HFFc6 (cell line): ENCODE data around the gene ATP6V1E1. TPM values are rescaled to one million over a fixed set of nuclear protein-coding genes. Genes with fewer than 3 reads are reported as not detected.
"Not testable (repeated sequence)": the region's sequence is repeated elsewhere in the genome, so short reads cannot be mapped to it uniquely, and the experiment has no call there.

Source experiments
- DNase-seq: peaks from one replicate; pipeline ENCODE4 v3.0.0-alpha.2; 2018
- H3K27ac Mint-ChIP-seq: 2 replicates; pipeline ENCODE4 v1.8.0; 2020; ENCODE audit warnings: mild to moderate bottlenecking, mixed read lengths
- H3K27me3 Mint-ChIP-seq: 2 replicates; pipeline ENCODE4 v1.8.0; 2021; ENCODE audit warnings: mild to moderate bottlenecking, moderate library complexity, mixed read lengths; ENCODE audit not compliant: insufficient read depth
- H3K36me3 Mint-ChIP-seq: 2 replicates; pipeline ENCODE4 v1.8.0; 2021; ENCODE audit warnings: low read depth, mixed read lengths
- H3K4me1 Mint-ChIP-seq: 2 replicates; pipeline ENCODE4 v1.8.0; 2020; ENCODE audit warnings: low read depth, mixed read lengths
- H3K4me3 Mint-ChIP-seq: 2 replicates; pipeline ENCODE4 v1.8.0; 2020; ENCODE audit warnings: mild to moderate bottlenecking, moderate library complexity, mixed read lengths
- H3K9me3 Mint-ChIP-seq: 2 replicates; pipeline ENCODE4 v1.8.0; 2020; ENCODE audit warnings: mild to moderate bottlenecking, mixed read lengths
- CTCF ChIP-seq: fragments of 200-600 bp; sonication (generic); IDR thresholded peaks from 2 replicates; pipeline ENCODE4 v1.5.0; 2021; ENCODE audit warnings: antibody characterized with exemption, mild to moderate bottlenecking
- long read RNA-seq: library from polyadenylated mRNA; unstranded; transcript quantifications from one replicate; pipeline ENCODE4 v2.0.0, GENCODE V29; 2019
- total RNA-seq, 6 experiments: library from RNA; stranded (reverse); fragmentation: NEBNext Ultra II Directional; extraction: Animal tissue kit (Norgen Biotek cat#: 25700); gene quantifications; 2 replicates in 1 of 6; 3 replicates in 5 of 6; pipeline ENCODE4 v1.2.3, GENCODE V29; 2021

ATP6V1E1 gene
- 100 to 1,000 TPM; 156 to 194 (median 168) TPM for total RNA-seq
- long read RNA-seq, transcript ATP6V1E1-201 (9 exons, 1,402 nt), result major isoform, 144 of 165 reads
- long read RNA-seq, partial matches to known transcripts, result 10 of 165 reads
- long read RNA-seq, other reads (novel, unspliced or antisense), result 4 of 165 reads

GRCh38 chr22:17628406-17629172 is at the start of gene ATP6V1E1:
Gene ATP6V1E1 (minus strand): TSS chr22:17628749. CDS start chr22:17628635, 114 bp downstream.
- no peaks in the 10 kb centered on the region for H3K9me3 Mint-ChIP-seq
- peaks cover 2% of the 10 kb centered on the region; the same call in 1 of the 2 replicates for H3K27me3 Mint-ChIP-seq
- H3K36me3 Mint-ChIP-seq, result peaks cover 5% of the 10 kb centered on the region; the same call in 1 of the 2 replicates
- peaks cover 23% of the 10 kb centered on the region for H3K4me1 Mint-ChIP-seq
- peak within 1 kb of the TSS; percentile 99 for H3K4me3 Mint-ChIP-seq
- peak within 1 kb of the TSS; percentile 96 for H3K27ac Mint-ChIP-seq
- no peak for TF ChIP-seq CTCF
- peak; percentile 96 for DNase-seq

DNA sequence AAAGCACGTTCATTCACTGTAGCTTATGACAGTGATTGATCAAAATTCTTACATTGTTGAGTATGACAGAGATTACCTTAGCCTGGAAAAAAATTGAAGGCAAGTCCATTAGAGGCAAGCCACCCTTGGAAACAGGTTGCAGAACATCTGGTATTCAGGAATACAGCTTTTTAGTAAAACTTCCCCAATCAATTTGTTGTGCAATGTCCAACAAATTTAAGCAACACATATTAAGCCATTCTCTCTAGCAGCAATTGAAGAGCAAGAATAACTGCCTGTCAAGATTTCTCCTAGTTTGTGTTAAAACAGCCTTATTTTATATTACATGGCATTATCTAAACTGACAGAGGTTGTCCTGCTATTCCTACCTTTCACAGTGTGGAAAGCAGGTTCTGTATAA is 47.0 kb upstream of the ATP6V1E1 start:
- no peak overlapping the region for H3K4me3 Mint-ChIP-seq
- H3K4me1 Mint-ChIP-seq, result peaks cover 27% of the 10 kb centered on the region
- no peak overlapping the region for H3K27ac Mint-ChIP-seq
- H3K9me3 Mint-ChIP-seq, result no peaks in the 10 kb centered on the region
- TF ChIP-seq CTCF, result no peak
- H3K36me3 Mint-ChIP-seq, result no peaks in the 10 kb centered on the region
- DNase-seq, result no peak
- H3K27me3 Mint-ChIP-seq, result no peaks in the 10 kb centered on the region

DNA sequence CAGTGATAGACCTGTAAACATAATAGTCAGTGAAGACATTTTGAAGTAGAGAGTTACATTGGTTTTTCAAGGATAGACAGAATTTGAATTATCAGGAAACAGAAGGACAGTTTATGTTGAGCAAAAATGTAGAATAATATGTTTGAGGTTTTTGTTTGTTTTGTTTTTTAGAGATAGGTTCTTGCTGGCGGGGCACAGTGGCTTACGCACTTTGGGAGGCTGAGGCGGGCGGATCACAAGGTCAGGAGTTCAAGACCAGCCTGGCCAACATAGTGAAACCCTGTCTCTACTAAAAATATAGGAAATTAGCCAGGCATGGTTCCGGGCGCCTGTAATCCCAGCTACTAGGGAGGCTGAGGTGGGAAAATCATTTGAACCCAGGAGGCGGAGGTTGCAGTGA is 45.6 kb upstream of the ATP6V1E1 start:
- Mint-ChIP-seq H3K27ac (no peak overlapping the region), H3K4me3 (no peak overlapping the region)
- TF ChIP-seq CTCF, result no peak

GRCh38 chr22:17672417-17672991 is 44.0 kb upstream of the ATP6V1E1 start:
- Mint-ChIP-seq H3K36me3 (no peaks in the 10 kb centered on the region), H3K4me1 (peaks cover 23% of the 10 kb centered on the region), H3K27me3 (no peaks in the 10 kb centered on the region; the same call in 1 of the 2 replicates), H3K9me3 (no peaks in the 10 kb centered on the region), H3K4me3 (no peak overlapping the region; the same call in 1 of the 2 replicates), H3K27ac (peak overlapping the region; percentile 72)
- DNase-seq, result peak; percentile 2
- TF ChIP-seq CTCF, result no peak

More for the DNA sequence above, 45.6 kb upstream of the ATP6V1E1 start:
- DNase-seq, result no peak
- no peaks in the 10 kb centered on the region for H3K9me3 Mint-ChIP-seq
- H3K4me1 Mint-ChIP-seq, result peaks cover 27% of the 10 kb centered on the region
- no peaks in the 10 kb centered on the region for H3K36me3 Mint-ChIP-seq
- no peaks in the 10 kb centered on the region for H3K27me3 Mint-ChIP-seq

DNA sequence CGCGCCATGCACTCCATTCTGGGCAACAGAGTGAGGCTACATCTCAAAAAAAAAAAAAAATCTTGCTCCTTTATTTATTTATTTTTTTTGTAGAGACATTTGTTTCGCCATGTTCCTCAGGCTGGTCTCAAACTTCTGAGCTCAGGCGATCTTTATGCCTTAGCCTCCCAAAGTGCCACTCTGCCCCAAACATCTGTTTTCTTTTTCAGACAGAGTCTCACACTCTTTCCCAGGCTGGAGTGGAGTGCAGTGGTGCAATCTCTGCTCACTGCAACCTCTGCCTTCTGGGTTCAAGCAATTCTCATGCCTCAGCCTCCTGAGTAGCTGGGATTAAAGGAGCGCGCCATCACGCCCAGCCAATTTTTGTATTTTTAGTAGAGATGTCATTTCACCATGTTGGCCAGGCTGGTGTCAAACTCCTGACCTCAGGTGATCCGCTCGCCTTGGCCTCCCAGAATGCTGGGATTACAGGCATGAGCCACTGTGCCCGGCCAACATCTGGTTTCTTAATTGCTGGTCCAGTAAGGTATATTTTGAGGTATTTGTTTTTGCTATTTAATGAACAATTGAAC is 43.1 kb upstream of the ATP6V1E1 start:
- not testable (repeated sequence) for H3K27me3 Mint-ChIP-seq, H3K27ac Mint-ChIP-seq, H3K9me3 Mint-ChIP-seq, H3K4me3 Mint-ChIP-seq, DNase-seq, H3K36me3 Mint-ChIP-seq
- H3K4me1 Mint-ChIP-seq, result peaks cover 23% of the 10 kb centered on the region
